Type B pancreatic cell (in vitro differentiated cells): ENCODE results near the gene PAXX. TPM values are rescaled to one million over a fixed set of nuclear protein-coding genes. Genes with fewer than 3 reads are reported as not detected.

Experiments used
- DNase-seq: peaks from one replicate; pipeline ENCODE4 v3.0.0; 2021; ENCODE audit warnings: mixed read lengths; ENCODE audit not compliant: unreplicated experiment; ENCODE audit errors: extremely low spot score
- H3K27ac Mint-ChIP-seq: 2 replicates; pipeline ENCODE4 v1.8.0; 2021; ENCODE audit warnings: mild to moderate bottlenecking, mixed read lengths
- H3K27me3 Mint-ChIP-seq: 2 replicates; pipeline ENCODE4 v1.8.0; 2021; ENCODE audit warnings: mixed read lengths
- H3K36me3 Mint-ChIP-seq: 2 replicates; pipeline ENCODE4 v1.8.0; 2021; ENCODE audit warnings: mixed read lengths
- H3K4me1 Mint-ChIP-seq: one replicate; pipeline ENCODE4 v1.8.0; 2021; ENCODE audit warnings: mixed read lengths; ENCODE audit not compliant: unreplicated experiment
- H3K4me3 Mint-ChIP-seq: 2 replicates; pipeline ENCODE4 v1.8.0; 2021; ENCODE audit warnings: mild to moderate bottlenecking, mixed read lengths
- H3K9me3 Mint-ChIP-seq: 2 replicates; pipeline ENCODE4 v1.8.0; 2021; ENCODE audit warnings: mixed read lengths
- CTCF ChIP-seq: fragments of 200-600 bp; sonication (generic); conservative IDR thresholded peaks from 2 replicates; pipeline ENCODE4 v1.5.0; 2021; ENCODE audit warnings: antibody characterized with exemption, mild to moderate bottlenecking
- long read RNA-seq: library from polyadenylated mRNA; unstranded; transcript quantifications from one replicate; pipeline ENCODE4 v2.0.0, GENCODE V29; 2020
- total RNA-seq: library from RNA; stranded (reverse); gene quantifications from 2 replicates; pipeline ENCODE4 v1.2.1, GENCODE V29; 2021; ENCODE audit warnings: low replicate concordance

PAXX gene, protein sequence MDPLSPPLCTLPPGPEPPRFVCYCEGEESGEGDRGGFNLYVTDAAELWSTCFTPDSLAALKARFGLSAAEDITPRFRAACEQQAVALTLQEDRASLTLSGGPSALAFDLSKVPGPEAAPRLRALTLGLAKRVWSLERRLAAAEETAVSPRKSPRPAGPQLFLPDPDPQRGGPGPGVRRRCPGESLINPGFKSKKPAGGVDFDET
- total RNA-seq = 63.4 and 100 TPM in 2 replicates
- long read RNA-seq, transcript PAXX-201 (7 exons, 812 nt) = major isoform, 6 of 27 reads
- long read RNA-seq, partial matches to known transcripts = 9 of 27 reads
- long read RNA-seq, other reads (novel, unspliced or antisense) = 10 of 27 reads

DNA sequence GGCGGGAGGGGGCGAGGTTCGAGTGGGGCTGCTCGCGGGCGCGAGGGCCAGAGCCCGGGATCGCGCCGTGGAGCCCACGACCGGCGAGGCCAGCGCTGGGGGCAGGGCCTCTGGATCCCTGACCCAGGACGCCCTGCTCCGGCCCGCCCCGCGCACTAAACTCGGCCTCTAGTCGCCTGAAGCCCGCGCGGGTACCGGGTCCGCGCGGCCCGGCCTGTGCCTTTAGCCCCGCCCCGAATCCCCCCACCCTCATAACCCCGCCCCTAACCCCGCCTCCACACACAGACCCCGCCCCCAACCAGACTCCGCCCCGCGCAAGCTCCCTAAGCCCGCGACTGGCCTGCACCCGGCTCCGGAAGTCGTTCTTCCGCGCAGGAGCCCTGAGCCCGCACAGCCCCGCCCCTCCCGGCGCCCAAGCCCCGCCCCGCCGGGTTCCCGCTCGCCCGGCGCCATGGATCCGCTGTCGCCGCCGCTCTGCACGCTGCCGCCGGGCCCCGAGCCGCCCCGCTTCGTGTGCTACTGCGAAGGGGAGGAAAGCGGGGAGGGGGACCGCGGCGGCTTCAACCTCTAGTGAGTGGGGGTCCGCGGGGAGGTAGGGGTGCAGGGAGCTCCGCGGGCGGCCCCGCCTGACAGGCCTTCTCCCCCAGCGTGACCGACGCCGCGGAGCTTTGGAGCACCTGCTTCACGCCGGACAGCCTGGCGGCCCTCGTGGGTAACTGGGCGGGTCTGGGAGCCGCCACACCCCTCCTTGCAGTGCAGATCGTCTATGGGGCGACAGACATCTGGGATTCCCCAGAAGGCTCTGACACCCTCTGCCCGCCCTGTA, at the start of gene PAXX:
Gene PAXX, plus strand, starts transcription at position 430 of the 826 bp plus-strand sequence. Its CDS starts 22 bp downstream, at position 452.
- peaks cover 3% of the 10 kb centered on the region for H3K27me3 Mint-ChIP-seq
- no peaks in the 10 kb centered on the region for H3K36me3 Mint-ChIP-seq
- H3K4me1 Mint-ChIP-seq = peaks cover 7% of the 10 kb centered on the region
- H3K4me3 Mint-ChIP-seq = peak within 1 kb of the TSS; percentile 86
- no peak for TF ChIP-seq CTCF
- H3K9me3 Mint-ChIP-seq = no peaks in the 10 kb centered on the region
- H3K27ac Mint-ChIP-seq = peak within 1 kb of the TSS; percentile 74
- peak; percentile 93 for DNase-seq

GRCh38 chr9:136942881-136943230, 49.4 kb upstream of the PAXX start:
- TF ChIP-seq CTCF = no peak
- Mint-ChIP-seq H3K4me1 (peaks cover 4% of the 10 kb centered on the region), H3K27ac (no peak overlapping the region), H3K9me3 (no peaks in the 10 kb centered on the region), H3K4me3 (peak overlapping the region; percentile 61), H3K36me3 (peaks cover 5% of the 10 kb centered on the region), H3K27me3 (no peaks in the 10 kb centered on the region)
- peak; percentile 59 for DNase-seq

- Mint-ChIP-seq H3K27ac (no peak overlapping the region), H3K27me3 (no peaks in the 10 kb centered on the region), H3K4me1 (peaks cover 4% of the 10 kb centered on the region), H3K4me3 (peak overlapping the region; percentile 82), H3K36me3 (peaks cover 5% of the 10 kb centered on the region), H3K9me3 (no peaks in the 10 kb centered on the region)
- no peak for TF ChIP-seq CTCF
- DNase-seq = no peak
These were observed 48.7 kb upstream of the PAXX start for GRCh38 chr9:136943291-136944211.

GRCh38 chr9:136944212-136944518, 48.1 kb upstream of the PAXX start:
- TF ChIP-seq CTCF = no peak
- Mint-ChIP-seq H3K27ac (no peak overlapping the region), H3K27me3 (no peaks in the 10 kb centered on the region), H3K4me1 (peaks cover 4% of the 10 kb centered on the region), H3K9me3 (no peaks in the 10 kb centered on the region), H3K36me3 (peaks cover 3% of the 10 kb centered on the region), H3K4me3 (peak overlapping the region; percentile 82)
- DNase-seq = no peak

GRCh38 chr9:136944519-136945332, 47.5 kb upstream of the PAXX start, which contains the start of the genes C8G and FBXW5:
TSS of gene C8G (plus strand) at chr9:136945243. CDS start at chr9:136945321, 78 bp downstream.
TSS of gene FBXW5 (minus strand) at chr9:136944738. CDS start at chr9:136944083, 655 bp downstream.
- peaks cover 4% of the 10 kb centered on the region for H3K4me1 Mint-ChIP-seq
- peak; percentile 100 for TF ChIP-seq CTCF

More at GRCh38 chr9:136944519-136945332, 47.5 kb upstream of the PAXX start, which contains the start of the genes C8G and FBXW5:
- H3K36me3 Mint-ChIP-seq = no peaks in the 10 kb centered on the region
- H3K27ac Mint-ChIP-seq = peak within 1 kb of the TSS; percentile 83
- H3K4me3 Mint-ChIP-seq = peak within 1 kb of the TSS; percentile 82
- DNase-seq = peak; percentile 99
- H3K9me3 Mint-ChIP-seq = no peaks in the 10 kb centered on the region
- H3K27me3 Mint-ChIP-seq = no peaks in the 10 kb centered on the region
